B cell (primary cell): ENCODE data around the gene SULT2B1. TPM values are rescaled to one million over a fixed set of nuclear protein-coding genes. Genes with fewer than 3 reads are reported as not detected.
A peak's percentile ranks its signal among the peaks of the same experiment; 100 is the strongest.

Experiments
- ATAC-seq: fragments of 200-7000 bp; cut with Tn5 transposase; one replicate; pipeline ENCODE4 v1.10.0; 2021; ENCODE audit warnings: low read depth, mild to moderate bottlenecking, moderate number of reproducible peaks, moderate library complexity
- CTCF ChIA-PET: fragments of 350-600 bp; sonication (Branson Sonifier 250); formaldehyde crosslinking; loops from one replicate; lab custom pipeline; 2021; ENCODE audit warnings: antibody characterized with exemption, inconsistent platforms; lab: Charles Lee
- POLR2A ChIA-PET: fragments of 350-600 bp; sonication (Branson Sonifier 250); formaldehyde crosslinking; loops from one replicate; lab custom pipeline; 2021; ENCODE audit warnings: antibody characterized with exemption; lab: Charles Lee
- DNase-seq: peaks from one replicate; pipeline ENCODE4 v3.0.0; 2013
- H2AFZ ChIP-seq: 2 replicates; pipeline ENCODE4 v1.6.1; 2012; ENCODE audit warnings: mild to moderate bottlenecking, low read depth, low read length; ENCODE audit not compliant: insufficient read depth, poor library complexity, severe bottlenecking
- H3K27ac ChIP-seq, 2 donors: 1 replicate in 1 of 2; 2 replicates in 1 of 2; pipeline ENCODE4 v1.5.1; 2012 to 2013; ENCODE audit warnings: low read length in 2 of 2, mild to moderate bottlenecking in 2 of 2, moderate library complexity in 1 of 2
- H3K27me3 ChIP-seq, 4 experiments: fragments of 200-600 bp in 1 of 4; sonication (generic) in 1 of 4; replicated peaks in 1 of 4; 1 replicate in 2 of 4; 2 replicates in 2 of 4; pipeline versions ENCODE4 v1.6.1 to v1.7.0; 2013 to 2016; ENCODE audit warnings: low read length in 3 of 4, mild to moderate bottlenecking in 2 of 4, mixed read lengths in 1 of 4, moderate library complexity in 1 of 4; ENCODE audit not compliant: insufficient read depth in 4 of 4, control insufficient read depth in 3 of 4; ENCODE audit errors: control extremely low read depth in 1 of 4
- H3K36me3 ChIP-seq, 2 experiments: replicated peaks in 1 of 2; 1 replicate in 1 of 2; 2 replicates in 1 of 2; pipeline versions ENCODE4 v1.6.1 to v1.7.1; 2013; ENCODE audit warnings: low read length in 1 of 2; ENCODE audit not compliant: insufficient read depth in 2 of 2, control insufficient read depth in 1 of 2; ENCODE audit errors: control extremely low read depth in 1 of 2, extremely low read depth in 1 of 2
- H3K4me1 ChIP-seq, 2 donors: fragments of 200-600 bp in 1 of 2; sonication (generic) in 1 of 2; 1 replicate in 1 of 2; 2 replicates in 1 of 2; pipeline versions ENCODE4 v1.5.1 to v1.6.1; 2013 to 2017; ENCODE audit warnings: low read length in 2 of 2; ENCODE audit not compliant: control insufficient read depth in 2 of 2, insufficient read depth in 2 of 2
- H3K4me2 ChIP-seq: replicated peaks from 2 replicates; pipeline ENCODE3; 2012; ENCODE audit warnings: mild to moderate bottlenecking, low read depth, low read length; ENCODE audit not compliant: poor library complexity, severe bottlenecking
- H3K4me3 ChIP-seq, 5 experiments: fragments of 200-600 bp in 1 of 5; sonication (generic) in 1 of 5; 1 replicate in 3 of 5; 2 replicates in 2 of 5; pipeline versions ENCODE4 v1.5.1 to v1.7.0; 2011 to 2016; ENCODE audit warnings: low read length in 4 of 5, mild to moderate bottlenecking in 4 of 5, low read depth in 2 of 5, control low read depth in 1 of 5, moderate library complexity in 1 of 5; ENCODE audit not compliant: insufficient read depth in 1 of 5; ENCODE audit errors: control extremely low read depth in 1 of 5, extremely low read depth in 1 of 5
- H3K79me2 ChIP-seq: fragments of 200-600 bp; sonication (generic); one replicate; pipeline ENCODE4 v1.6.0; 2016; ENCODE audit warnings: low read length; ENCODE audit not compliant: control insufficient read depth, insufficient read depth
- H3K9ac ChIP-seq: fragments of 200-600 bp; sonication (generic); 2 replicates; pipeline ENCODE4 v1.6.1; 2017; ENCODE audit warnings: mild to moderate bottlenecking, low read length, moderate library complexity
- H3K9me3 ChIP-seq, 3 donors: one replicate each; pipeline versions ENCODE4 v1.6.1 to v1.7.1; 2013; ENCODE audit warnings: low read length in 2 of 3; ENCODE audit not compliant: control insufficient read depth in 2 of 3, insufficient read depth in 1 of 3; ENCODE audit errors: control extremely low read depth in 1 of 3
- H4K20me1 ChIP-seq: 2 replicates; pipeline ENCODE4 v1.6.0; 2012; ENCODE audit warnings: mild to moderate bottlenecking, low read length; ENCODE audit not compliant: insufficient read depth, control insufficient read depth, poor library complexity, severe bottlenecking
- H3K27ac Mint-ChIP-seq: one replicate; pipeline ENCODE4 v1.8.0; 2021; ENCODE audit warnings: mixed read lengths
- H3K27me3 Mint-ChIP-seq: one replicate; pipeline ENCODE4 v1.8.0; 2021; ENCODE audit warnings: mixed read lengths
- H3K4me1 Mint-ChIP-seq: one replicate; pipeline ENCODE4 v1.8.0; 2021; ENCODE audit warnings: mixed read lengths
- H3K4me3 Mint-ChIP-seq: one replicate; pipeline ENCODE4 v1.8.0; 2021; ENCODE audit warnings: mixed read lengths
- H3K9me3 Mint-ChIP-seq: one replicate; pipeline ENCODE4 v1.8.0; 2022; ENCODE audit warnings: mixed read lengths; ENCODE audit not compliant: insufficient read depth
- CTCF ChIP-seq: fragments of 200-600 bp; IDR thresholded peaks from one replicate; pipeline ENCODE4 v1.8.0; 2022; ENCODE audit warnings: antibody characterized with exemption, mild to moderate bottlenecking
- EZH2 ChIP-seq: IDR thresholded peaks from 2 replicates; pipeline ENCODE4 v1.6.1; 2012; ENCODE audit warnings: borderline replicate concordance, low read depth, mild to moderate bottlenecking, moderate library complexity, low read length; ENCODE audit not compliant: insufficient read depth, poor library complexity, severe bottlenecking
- WGBS: methylation state at CpG from one replicate; pipeline ENCODE4 v1.1.5; 2013; ENCODE audit warnings: missing lambda C conversion rate; ENCODE audit not compliant: insufficient coverage; 5-methylcytosine and 5-hydroxymethylcytosine counted together
- intact Hi-C: fragments of 100-400 bp; cut with micrococcal nuclease; formaldehyde crosslinking; loops from one replicate; pipeline ENCODE4 v1.10.0; 2022
- polyA plus RNA-seq: library from polyadenylated mRNA; depleted of rRNA; stranded (reverse); fragments of >200 nt; gene quantifications from 2 replicates; pipeline ENCODE4 v1.2.3, GENCODE V29; 2012
- total RNA-seq, 2 donors: library from RNA; stranded (reverse); fragments of 120-200 nt in 1 of 2; gene quantifications; 1 replicate in 1 of 2; 2 replicates in 1 of 2; pipeline versions ENCODE4 v1.2.3 to v1.2.4, GENCODE V29; 2013 to 2022

The SULT2B1 gene
- total and polyA plus RNA-seq, 2 donors (not counting 1 experiment from before 2014, with no cell fraction given), result not detected

GRCh38 chr19:48587387-48587786, 35.4 kb downstream of the SULT2B1 start:
- WGBS, result 100% methylated on average over 1 of the region's 3 CpGs
- no peak for TF ChIP-seq CTCF
- TF ChIP-seq EZH2, result no peak
- Histone ChIP-seq H3K36me3 (no peaks in the 10 kb centered on the region), H3K4me1 (peaks cover 4 to 15% of the 10 kb centered on the region in 2 donors), H4K20me1 (no peaks in the 10 kb centered on the region), H3K9ac (no peak overlapping the region), H2AFZ (no peak overlapping the region), H3K4me2 (no peak overlapping the region), H3K27me3 (peaks cover 0 to 7% (median 4%) of the 10 kb centered on the region in 4 experiments), H3K79me2 (no peaks in the 10 kb centered on the region), H3K9me3 (peaks cover 0 to 14% (median 0%) of the 10 kb centered on the region in 3 donors), H3K4me3 (no peak overlapping the region), H3K27ac (no peak overlapping the region)
- H3K4me1 Mint-ChIP-seq, result peaks cover 12% of the 10 kb centered on the region
- H3K9me3 Mint-ChIP-seq, result no peaks in the 10 kb centered on the region
- DNase-seq (no peak), ATAC-seq (no peak)
- ChIA-PET POLR2A (interaction anchor here (0.6 kb wide), 1 partner anchor 253 kb away, joined by 3 read pairs; no protein-coding TSS in a partner anchor), CTCF (interaction anchor here (0.5 to 5.0 kb wide), 13 partner anchors 20 to 320 kb away, joined by 3 to 40 read pairs (median 4); partner anchors contain the start of genes FAM83E and SPACA4)
- peaks cover 14% of the 10 kb centered on the region for H3K27me3 Mint-ChIP-seq
- peak overlapping the region; percentile 3 for H3K27ac Mint-ChIP-seq
- H3K4me3 Mint-ChIP-seq, result no peak overlapping the region
- intact Hi-C loops, result no loop called here
